ENCODE measurements around the gene TEX22.

The TEX22 gene

DNA sequence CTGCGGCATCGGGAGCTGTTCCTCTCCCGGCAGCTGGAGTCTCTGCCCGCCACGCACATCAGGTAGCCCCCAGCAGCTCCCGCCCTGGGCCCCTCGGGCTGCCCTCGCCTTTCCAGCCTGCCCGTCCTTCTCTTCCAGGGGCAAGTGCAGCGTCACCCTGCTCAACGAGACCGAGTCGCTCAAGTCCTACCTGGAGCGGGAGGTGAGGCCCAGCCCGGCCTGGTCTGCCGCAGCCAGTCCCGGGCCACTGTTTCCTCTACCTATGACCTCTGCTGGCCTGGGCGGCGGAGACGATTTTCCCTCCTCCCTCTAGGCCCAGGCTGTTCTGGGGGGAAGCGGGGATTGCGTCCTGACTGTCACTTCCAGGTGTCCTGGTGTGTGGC is 51.8 kb downstream of the TEX22 start:
- no peaks in the 10 kb centered on the region for H3K36me3 ChIP-seq (replicated peaks; ENCODE audit: insufficient read depth, low read length)
- H3K9ac ChIP-seq (ENCODE audit: low read length): no peak overlapping the region
- no peaks in the 10 kb centered on the region for H3K27me3 ChIP-seq (replicated peaks; ENCODE audit: insufficient read depth, low read length)
- DNase-seq: no peak
- no peaks in the 10 kb centered on the region for H4K20me1 ChIP-seq (ENCODE audit: insufficient read depth, low read length)
- H3K9me2 ChIP-seq (replicated peaks; ENCODE audit: insufficient read depth, low read length): no peaks in the 10 kb centered on the region
- no peaks in the 10 kb centered on the region for H3K9me3 ChIP-seq (replicated peaks; ENCODE audit: insufficient read depth, low read length)
- H3K27ac ChIP-seq (ENCODE audit: low read length): no peak overlapping the region
- no peaks in the 10 kb centered on the region for H3K4me1 ChIP-seq (ENCODE audit: low read length)
- TF ChIP-seq EZH2phosphoT487 (IDR thresholded peaks at IDR 0.05; ENCODE audit: low read length) (no peak), EZH2 (optimal IDR thresholded peaks at IDR 0.05; ENCODE audit: low read depth, low read length) (no peak)
- TF ChIP-seq, protein P1, sequence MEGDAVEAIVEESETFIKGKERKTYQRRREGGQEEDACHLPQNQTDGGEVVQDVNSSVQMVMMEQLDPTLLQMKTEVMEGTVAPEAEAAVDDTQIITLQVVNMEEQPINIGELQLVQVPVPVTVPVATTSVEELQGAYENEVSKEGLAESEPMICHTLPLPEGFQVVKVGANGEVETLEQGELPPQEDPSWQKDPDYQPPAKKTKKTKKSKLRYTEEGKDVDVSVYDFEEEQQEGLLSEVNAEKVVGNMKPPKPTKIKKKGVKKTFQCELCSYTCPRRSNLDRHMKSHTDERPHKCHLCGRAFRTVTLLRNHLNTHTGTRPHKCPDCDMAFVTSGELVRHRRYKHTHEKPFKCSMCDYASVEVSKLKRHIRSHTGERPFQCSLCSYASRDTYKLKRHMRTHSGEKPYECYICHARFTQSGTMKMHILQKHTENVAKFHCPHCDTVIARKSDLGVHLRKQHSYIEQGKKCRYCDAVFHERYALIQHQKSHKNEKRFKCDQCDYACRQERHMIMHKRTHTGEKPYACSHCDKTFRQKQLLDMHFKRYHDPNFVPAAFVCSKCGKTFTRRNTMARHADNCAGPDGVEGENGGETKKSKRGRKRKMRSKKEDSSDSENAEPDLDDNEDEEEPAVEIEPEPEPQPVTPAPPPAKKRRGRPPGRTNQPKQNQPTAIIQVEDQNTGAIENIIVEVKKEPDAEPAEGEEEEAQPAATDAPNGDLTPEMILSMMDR (IDR thresholded peaks at IDR 0.05; ENCODE audit: low read length): no peak
- no peak overlapping the region for H3K4me3 ChIP-seq (ENCODE audit: low read length)
- no peak overlapping the region for H2AFZ ChIP-seq (ENCODE audit: low read length)
- H3K4me2 ChIP-seq (ENCODE audit: low read depth, low read length): no peak overlapping the region
- H3F3A ChIP-seq (ENCODE audit: insufficient read depth, low read length): no peaks in the 10 kb centered on the region
- H3K79me2 ChIP-seq (ENCODE audit: low read length): no peaks in the 10 kb centered on the region

DNA sequence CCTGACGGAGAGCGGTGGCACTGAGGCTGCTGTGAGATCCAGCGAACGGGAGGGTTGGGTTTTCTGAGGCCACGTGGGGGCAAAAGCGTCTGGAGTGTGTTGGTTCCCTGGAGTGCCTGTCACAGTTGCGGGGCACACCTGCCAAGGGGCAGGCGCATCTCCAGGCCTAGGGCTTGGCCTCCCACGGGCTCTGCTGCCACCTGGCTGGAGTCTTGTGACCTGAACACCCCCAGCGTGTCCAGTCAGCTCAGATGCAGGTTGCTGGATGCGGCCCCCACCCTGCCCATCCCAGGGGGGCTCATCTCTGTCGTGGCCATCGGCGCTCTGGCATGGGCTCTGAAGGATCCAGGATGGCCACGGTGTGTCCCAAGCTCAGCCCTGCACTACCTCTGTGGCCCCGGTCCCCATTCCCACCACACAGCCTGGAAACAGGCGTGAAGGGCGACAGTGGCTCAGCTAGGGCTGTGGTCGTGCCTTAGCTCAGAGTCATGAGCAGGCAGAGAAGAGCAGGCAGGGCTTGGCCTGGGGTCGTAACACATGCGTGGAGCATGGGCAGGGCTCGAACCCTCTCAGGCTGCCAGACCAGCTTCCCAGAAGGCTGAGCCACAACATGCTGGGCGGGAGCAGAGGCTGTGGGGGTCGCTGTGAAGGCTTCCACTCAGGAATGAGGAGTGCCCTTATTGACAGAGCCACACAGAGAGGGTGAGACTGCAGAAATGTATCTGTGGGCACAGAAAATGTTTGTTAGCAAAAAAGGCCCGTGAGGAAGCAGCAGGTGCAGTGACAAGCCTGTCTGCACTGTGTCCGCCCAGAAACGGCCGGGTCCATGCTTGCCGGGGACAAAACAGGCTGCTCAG is 52.8 kb downstream of the TEX22 start:
- no peaks in the 10 kb centered on the region for H3K36me3 ChIP-seq (replicated peaks; ENCODE audit: insufficient read depth, low read length)
- H3F3A ChIP-seq (ENCODE audit: insufficient read depth, low read length): no peaks in the 10 kb centered on the region
- no peaks in the 10 kb centered on the region for H3K27me3 ChIP-seq (replicated peaks; ENCODE audit: insufficient read depth, low read length)
- no peaks in the 10 kb centered on the region for H3K4me1 ChIP-seq (ENCODE audit: low read length)
- no peak overlapping the region for H2AFZ ChIP-seq (ENCODE audit: low read length)
- no peak overlapping the region for H3K4me3 ChIP-seq (ENCODE audit: low read length)
- H3K9me3 ChIP-seq (replicated peaks; ENCODE audit: insufficient read depth, low read length): no peaks in the 10 kb centered on the region
- H3K27ac ChIP-seq (ENCODE audit: low read length): no peak overlapping the region
- no peak overlapping the region for H3K4me2 ChIP-seq (ENCODE audit: low read depth, low read length)
- H3K9ac ChIP-seq (ENCODE audit: low read length): no peak overlapping the region
- H4K20me1 ChIP-seq (ENCODE audit: insufficient read depth, low read length): no peaks in the 10 kb centered on the region
- TF ChIP-seq EZH2phosphoT487 (IDR thresholded peaks at IDR 0.05; ENCODE audit: low read length) (no peak), EZH2 (optimal IDR thresholded peaks at IDR 0.05; ENCODE audit: low read depth, low read length) (no peak)
- TF ChIP-seq, protein P1 (IDR thresholded peaks at IDR 0.05; ENCODE audit: low read length): no peak
- DNase-seq: no peak
- no peaks in the 10 kb centered on the region for H3K9me2 ChIP-seq (replicated peaks; ENCODE audit: insufficient read depth, low read length)
- H3K79me2 ChIP-seq (ENCODE audit: low read length): no peaks in the 10 kb centered on the region

DNA sequence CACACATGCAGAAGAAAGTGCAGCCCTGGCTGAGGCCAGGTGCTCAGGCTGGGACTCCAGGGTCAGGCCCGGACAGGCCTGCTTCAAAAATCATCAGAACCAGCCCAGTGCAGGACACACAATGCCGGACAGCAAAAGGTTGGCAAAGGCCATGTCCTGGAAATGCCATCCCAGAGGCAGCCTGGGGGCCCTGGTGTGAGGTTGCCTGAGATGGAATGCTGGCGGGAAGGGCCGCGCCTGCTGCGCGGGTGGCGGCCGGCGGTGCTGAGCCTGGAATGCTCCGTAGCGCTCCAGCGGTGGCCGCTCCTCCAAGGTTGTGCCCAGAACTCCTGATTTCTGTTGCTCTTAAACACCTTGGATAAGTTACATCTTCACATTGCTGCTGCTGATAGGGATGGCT is 54.6 kb downstream of the TEX22 start:
- Histone ChIP-seq H3K9me3 (replicated peaks; ENCODE audit: insufficient read depth, low read length) (no peaks in the 10 kb centered on the region), H3K36me3 (replicated peaks; ENCODE audit: insufficient read depth, low read length) (no peaks in the 10 kb centered on the region), H3K9ac (ENCODE audit: low read length) (no peak overlapping the region), H3K27me3 (replicated peaks; ENCODE audit: insufficient read depth, low read length) (no peaks in the 10 kb centered on the region), H3K4me2 (ENCODE audit: low read depth, low read length) (no peak overlapping the region), H3K9me2 (replicated peaks; ENCODE audit: insufficient read depth, low read length) (no peaks in the 10 kb centered on the region), H3F3A (ENCODE audit: insufficient read depth, low read length) (no peaks in the 10 kb centered on the region), H3K79me2 (ENCODE audit: low read length) (no peaks in the 10 kb centered on the region), H3K27ac (ENCODE audit: low read length) (no peak overlapping the region), H2AFZ (ENCODE audit: low read length) (no peak overlapping the region), H3K4me1 (ENCODE audit: low read length) (no peaks in the 10 kb centered on the region), H3K4me3 (ENCODE audit: low read length) (no peak overlapping the region), H4K20me1 (ENCODE audit: insufficient read depth, low read length) (no peaks in the 10 kb centered on the region)
- no peak for DNase-seq
- no peak for TF ChIP-seq EZH2 (optimal IDR thresholded peaks at IDR 0.05; ENCODE audit: low read depth, low read length)
- TF ChIP-seq, protein P1 (IDR thresholded peaks at IDR 0.05; ENCODE audit: low read length): no peak
- TF ChIP-seq EZH2phosphoT487 (IDR thresholded peaks at IDR 0.05; ENCODE audit: low read length): no peak

Data from MM.1S (cell line).